A549 (cell line): ENCODE data around the gene SLC1A3. TPM values are rescaled to one million over a fixed set of nuclear protein-coding genes. Genes with fewer than 3 reads are reported as not detected.

Source experiments
- ATAC-seq, 2 experiments: fragments of 200-7000 bp in 1 of 2; fragments of >200 bp in 1 of 2; cut with Nextera tagmentation in 1 of 2; cut with Tn5 transposase in 1 of 2; 3 replicates each; pipeline versions ENCODE4 v1.8.0 to v1.9.1; 2018 to 2020; ENCODE audit warnings: mild to moderate bottlenecking in 1 of 2, moderate library complexity in 1 of 2
- CTCF ChIA-PET: fragments of 300-600 bp; sonication (Branson Sonifier 250); formaldehyde crosslinking; extraction: SDS; loops from one replicate; lab custom pipeline; 2021; ENCODE audit warnings: antibody characterized with exemption, inconsistent platforms; lab: Yijun Ruan, JAX
- POLR2A ChIA-PET: fragments of 350-600 bp; formaldehyde crosslinking; extraction: SDS; loops from one replicate; lab custom pipeline; 2021; ENCODE audit warnings: antibody characterized with exemption, inconsistent platforms; lab: Yijun Ruan, JAX
- DNase-seq, 2 experiments: peaks; one replicate each; pipeline versions ENCODE4 v3.0.0 to v3.0.0-alpha.2; 2011 to 2016; ENCODE audit warnings: low read depth in 1 of 2, low spot score in 1 of 2
- FAIRE-seq: peaks from 2 replicates; lab custom pipeline; 2011; peaks lifted over from hg19 to GRCh38; lab: Jason Lieb, UNC
- H3K27ac ChIP-seq, 2 experiments: fragments of >200 bp; sonication (Bioruptor Twin); formaldehyde crosslinking; 3 replicates each; pipeline ENCODE4 v1.5.1; 2016 to 2017
- H3K4me1 ChIP-seq: fragments of >200 bp; sonication (Bioruptor Twin); formaldehyde crosslinking; 3 replicates; pipeline ENCODE4 v1.6.1; 2016
- H3K4me2 ChIP-seq: fragments of >200 bp; sonication (Bioruptor Twin); formaldehyde crosslinking; 3 replicates; pipeline ENCODE4 v1.6.1; 2016
- H3K4me3 ChIP-seq: fragments of >200 bp; sonication (Bioruptor Twin); formaldehyde crosslinking; 3 replicates; pipeline ENCODE4 v1.5.1; 2016
- H3K9me3 ChIP-seq: fragments of >200 bp; sonication (Bioruptor Twin); formaldehyde crosslinking; 3 replicates; pipeline ENCODE4 v1.6.1; 2016
- CBX8 ChIP-seq: fragments of 200-600 bp; sonication (generic); IDR thresholded peaks from 2 replicates; pipeline ENCODE4 v1.6.1; 2016
- CHD2 ChIP-seq: fragments of 150-350 bp; IDR thresholded peaks from 2 replicates; pipeline ENCODE4 v1.6.1; 2014; ENCODE audit warnings: low read length; ENCODE audit not compliant: partially characterized antibody
- CHD4 ChIP-seq: fragments of 200-600 bp; sonication (generic); IDR thresholded peaks from 2 replicates; pipeline ENCODE4 v1.6.1; 2016; ENCODE audit warnings: antibody characterized with exemption, mild to moderate bottlenecking, borderline replicate concordance
- EHMT2 ChIP-seq: fragments of 200-600 bp; sonication (generic); IDR thresholded peaks from 2 replicates; pipeline ENCODE4 v1.6.1; 2016; ENCODE audit warnings: antibody characterized with exemption, low read depth, mild to moderate bottlenecking, moderate library complexity
- EP300 ChIP-seq, 2 experiments: fragments of >200 bp; sonication (Bioruptor Twin); formaldehyde crosslinking; IDR thresholded peaks; 2 replicates in 1 of 2; 3 replicates in 1 of 2; pipeline ENCODE4 v1.6.1; 2016 to 2017
- FOSB ChIP-seq: fragments of 250-450 bp; sonication (Bioruptor Pico); IDR thresholded peaks from 2 replicates; pipeline ENCODE4 v1.5.0; 2020; ENCODE audit warnings: mild to moderate bottlenecking, moderate library complexity
- HEYL ChIP-seq: fragments of 250-450 bp; sonication (Bioruptor Pico); IDR thresholded peaks from 2 replicates; pipeline ENCODE4 v1.8.0; 2021; ENCODE audit warnings: mild to moderate bottlenecking, moderate library complexity
- JUN ChIP-seq, 2 experiments: fragments of >200 bp; sonication (Bioruptor Twin); formaldehyde crosslinking; IDR thresholded peaks; 2 replicates in 1 of 2; 3 replicates in 1 of 2; pipeline ENCODE4 v1.6.1; 2016 to 2017
- JUNB ChIP-seq: fragments of >200 bp; sonication (Bioruptor Twin); formaldehyde crosslinking; IDR thresholded peaks from 2 replicates; pipeline ENCODE4 v1.6.1; 2016
- KDM5A ChIP-seq: fragments of 200-600 bp; sonication (generic); IDR thresholded peaks from 2 replicates; pipeline ENCODE4 v1.6.1; 2016; ENCODE audit warnings: antibody characterized with exemption, mild to moderate bottlenecking
- MAFK ChIP-seq: fragments of 450-650 bp; IDR thresholded peaks from 2 replicates; pipeline ENCODE4 v1.6.1; 2014; ENCODE audit not compliant: partially characterized antibody
- MAZ ChIP-seq: fragments of 150-350 bp; IDR thresholded peaks from 2 replicates; pipeline ENCODE4 v1.6.1; 2014; ENCODE audit warnings: antibody characterized with exemption, low read depth, low read length, borderline replicate concordance
- PHF8 ChIP-seq: fragments of 200-600 bp; sonication (generic); IDR thresholded peaks from 2 replicates; pipeline ENCODE4 v1.6.1; 2016; ENCODE audit warnings: low read depth, mild to moderate bottlenecking, antibody characterized with exemption, moderate library complexity, borderline replicate concordance
- POLR2AphosphoS2 ChIP-seq: conservative IDR thresholded peaks from 2 replicates; pipeline ENCODE4 v1.6.1; 2012; ENCODE audit warnings: low read length, improper control_type of control experiment, inconsistent platforms
- RAD21 ChIP-seq, 2 experiments: fragments of >200 bp in 1 of 2; sonication (Bioruptor Twin) in 1 of 2; formaldehyde crosslinking in 1 of 2; IDR thresholded peaks in 1 of 2; conservative IDR thresholded peaks in 1 of 2; 2 replicates in 1 of 2; 3 replicates in 1 of 2; pipeline ENCODE4 v1.6.1; 2012 to 2018; ENCODE audit warnings: inconsistent platforms in 1 of 2
- RARB ChIP-seq: fragments of 250-450 bp; sonication (Bioruptor Pico); IDR thresholded peaks from 2 replicates; pipeline ENCODE4 v1.8.0; 2021; ENCODE audit warnings: mild to moderate bottlenecking, moderate library complexity
- RCOR1 ChIP-seq: fragments of 150-350 bp; IDR thresholded peaks from 2 replicates; pipeline ENCODE4 v1.6.1; 2014; ENCODE audit warnings: antibody characterized with exemption, low read length, low read depth
- RFX5 ChIP-seq: fragments of 450-650 bp; IDR thresholded peaks from 2 replicates; pipeline ENCODE4 v1.7.1; 2014; ENCODE audit warnings: antibody characterized with exemption, mild to moderate bottlenecking, moderate library complexity
- RNF2 ChIP-seq: fragments of 200-600 bp; sonication (generic); IDR thresholded peaks from 2 replicates; pipeline ENCODE4 v1.6.1; 2016; ENCODE audit warnings: low read depth, mild to moderate bottlenecking, antibody characterized with exemption, moderate library complexity, borderline replicate concordance
- SMC3 ChIP-seq: fragments of >200 bp; sonication (Bioruptor Twin); formaldehyde crosslinking; IDR thresholded peaks from 3 replicates; pipeline ENCODE4 v1.6.1; 2018; ENCODE audit warnings: inconsistent platforms
- ZC3H11A ChIP-seq: fragments of 450-650 bp; IDR thresholded peaks from 2 replicates; pipeline ENCODE4 v1.6.1; 2014; ENCODE audit warnings: antibody characterized with exemption, mild to moderate bottlenecking
- ZSCAN20 ChIP-seq: fragments of 250-450 bp; sonication (Bioruptor Pico); IDR thresholded peaks from 2 replicates; pipeline ENCODE4 v1.8.0; 2022; ENCODE audit warnings: mild to moderate bottlenecking, moderate library complexity
- WGBS: methylation state at CpG from one replicate; pipeline ENCODE4 v1.1.6; 2017; ENCODE audit errors: missing lambda C conversion rate; 5-methylcytosine and 5-hydroxymethylcytosine counted together
- polyA plus RNA-seq, 4 experiments: library from polyadenylated mRNA; depleted of rRNA in 3 of 4; stranded (reverse); fragments of >200 nt; fragmentation: RNase III in 1 of 4; extraction: RNeasy Plus Mini Kit Qiagen cat#74134 plus additional on column Dnase treatment in 1 of 4; gene quantifications; 2 replicates in 3 of 4; 3 replicates in 1 of 4; pipeline ENCODE4 v1.2.3, GENCODE V29; 2011 to 2017
- TF ChIP-seq, protein P1 (sequence below): IDR thresholded peaks from 2 replicates; pipeline ENCODE4 v1.6.1; 2012
- TF ChIP-seq, protein P2 (sequence below): fragments of 250-450 bp; sonication (Bioruptor Pico); IDR thresholded peaks from 2 replicates; pipeline ENCODE4 v1.5.0; 2021; ENCODE audit warnings: mild to moderate bottlenecking, moderate library complexity, borderline replicate concordance
- TF ChIP-seq, protein P3 (sequence below): fragments of >200 bp; sonication (Bioruptor Twin); formaldehyde crosslinking; IDR thresholded peaks from 3 replicates; pipeline ENCODE4 v1.5.1; 2016
- TF ChIP-seq, protein P4 (sequence below): IDR thresholded peaks from 2 replicates; pipeline ENCODE4 v1.6.1; 2012; ENCODE audit warnings: low read depth, borderline replicate concordance
- TF ChIP-seq, protein P5 (sequence below): fragments of >200 bp; sonication (Bioruptor Twin); formaldehyde crosslinking; IDR thresholded peaks from 2 replicates; pipeline ENCODE4 v1.6.1; 2016

The SLC1A3 gene
- polyA plus RNA-seq, 2 of the 4 experiments (the other 2 are of a cell fraction) = not detected

DNA sequence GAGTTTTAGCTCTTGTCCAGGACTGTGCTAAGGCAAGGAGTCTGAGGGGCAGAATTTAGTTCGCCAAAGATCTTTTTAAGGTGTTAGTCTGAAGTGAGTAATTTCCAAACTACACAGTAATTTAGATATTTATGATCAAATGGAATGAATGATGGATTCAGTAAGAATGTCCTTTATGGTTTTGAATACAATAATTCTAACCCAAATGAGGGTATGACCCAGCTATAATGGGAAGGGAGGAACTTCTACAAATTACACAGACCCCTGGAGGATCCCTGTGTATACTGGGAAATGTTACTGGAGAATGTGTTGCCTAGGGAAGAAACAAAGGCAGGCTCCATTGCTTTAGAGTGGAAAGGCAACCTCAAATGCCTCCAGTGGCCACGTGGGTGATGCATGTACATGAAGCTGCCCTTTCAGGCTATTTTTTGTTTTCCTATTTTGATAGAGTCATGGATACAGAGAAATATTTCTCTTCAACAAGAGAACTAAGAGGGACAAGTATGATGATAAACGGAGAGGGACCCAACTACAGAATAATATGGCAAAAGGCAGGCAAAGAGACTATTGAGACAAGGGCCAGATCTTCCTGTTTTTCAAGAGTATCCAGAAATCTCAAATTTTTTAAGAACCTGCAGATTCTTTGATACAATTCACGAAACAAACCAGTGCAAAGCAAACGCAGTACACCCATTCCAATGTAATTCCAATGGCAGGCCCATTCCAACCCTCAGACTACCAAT lies 25.4 kb downstream of the SLC1A3 start:
- TF ChIP-seq, protein P1, sequence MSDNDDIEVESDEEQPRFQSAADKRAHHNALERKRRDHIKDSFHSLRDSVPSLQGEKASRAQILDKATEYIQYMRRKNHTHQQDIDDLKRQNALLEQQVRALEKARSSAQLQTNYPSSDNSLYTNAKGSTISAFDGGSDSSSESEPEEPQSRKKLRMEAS = no peak
- TF ChIP-seq CBX8 (peak; percentile 57; the same call in 1 of the 2 replicates), JUN (IDR thresholded peaks at IDR 0.05) (no peak), SMC3 (no peak)
- WGBS = 2% methylated on average over 5 of the region's 5 CpGs
- Histone ChIP-seq H3K4me1 (no peaks in the 10 kb centered on the region), H3K4me3 (no peak overlapping the region), H3K4me2 (no peak overlapping the region), H3K9me3 (no peaks in the 10 kb centered on the region), H3K27ac (no peak overlapping the region)
- FAIRE-seq (no peak), DNase-seq (no peak), ATAC-seq (no peak)
- ChIA-PET CTCF (no interaction called here), POLR2A (no interaction called here)

DNA sequence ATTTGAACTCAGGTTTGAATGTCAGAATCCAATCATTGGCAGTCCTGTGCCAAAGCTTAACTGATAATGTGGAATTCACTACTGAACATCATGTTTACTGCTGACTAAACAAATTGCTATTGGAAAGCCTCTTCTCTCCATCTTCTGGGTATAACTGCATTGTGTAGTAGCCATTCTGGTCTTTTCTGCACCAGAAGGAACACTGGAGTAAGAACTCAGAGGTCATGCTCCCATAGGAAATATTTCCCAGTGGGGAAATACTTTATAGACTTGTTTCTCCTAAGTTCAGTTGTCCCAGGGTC lies 25.9 kb downstream of the SLC1A3 start:
- POLR2A ChIA-PET = no interaction called here
- CTCF ChIA-PET = no interaction called here
- TF ChIP-seq MAFK (peak; percentile 82), PHF8 (no peak), RCOR1 (no peak), ZC3H11A (no peak)
- H3K9me3 ChIP-seq = no peaks in the 10 kb centered on the region
- no peak overlapping the region for H3K27ac ChIP-seq
- ATAC-seq = no peak
- DNase-seq = no peak
- no peak overlapping the region for H3K4me3 ChIP-seq
- H3K4me2 ChIP-seq = no peak overlapping the region
- no peak for FAIRE-seq
- H3K4me1 ChIP-seq = no peaks in the 10 kb centered on the region

DNA sequence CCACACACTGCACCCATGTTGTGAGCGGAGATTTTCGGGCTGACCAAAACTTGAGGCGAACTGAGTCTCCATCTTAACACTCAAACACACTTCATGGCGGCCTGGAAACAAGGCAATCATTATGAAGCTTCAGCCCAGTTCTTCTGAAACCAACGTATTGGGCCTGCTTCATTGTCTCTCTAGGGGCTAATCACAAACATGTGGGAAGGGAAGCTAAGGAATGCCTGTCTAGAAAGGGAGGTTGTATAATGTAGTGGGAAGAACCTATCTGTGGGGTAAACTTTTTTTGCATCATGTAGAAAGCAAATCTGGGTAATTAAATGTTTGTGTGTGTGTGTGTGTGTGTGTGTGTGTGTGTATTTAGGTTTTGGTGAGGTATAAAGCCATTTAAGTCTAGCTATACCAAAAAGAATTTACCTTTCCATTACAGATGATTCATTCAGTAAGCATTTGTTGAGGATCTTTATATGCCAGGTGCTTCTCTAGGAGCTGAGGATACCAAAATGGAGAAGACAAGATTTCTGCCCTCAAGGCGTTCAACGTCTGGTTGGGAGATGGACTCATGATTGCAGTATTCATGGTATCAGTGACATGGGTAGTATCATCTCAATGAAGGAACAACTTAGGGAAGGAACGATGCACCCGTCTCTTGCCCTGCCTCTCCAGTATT lies 29.4 kb downstream of the SLC1A3 start:
- no peaks in the 10 kb centered on the region for H3K9me3 ChIP-seq
- FAIRE-seq (no peak), DNase-seq (no peak), ATAC-seq (no peak)
- no peaks in the 10 kb centered on the region for H3K4me1 ChIP-seq
- CTCF ChIA-PET = no interaction called here
- TF ChIP-seq KDM5A (no peak), RARB (CRISPR knock-in tag) (no peak), FOSB (CRISPR knock-in tag) (no peak), RFX5 (no peak), EP300 (IDR thresholded peaks at IDR 0.05) (no peak), RCOR1 (no peak), RNF2 (no peak), CHD2 (no peak), HEYL (CRISPR knock-in tag) (no peak), RAD21 (conservative IDR thresholded peaks at IDR 0.05 in 1 of 2, IDR thresholded peaks at IDR 0.05 in 1 of 2) (no peak), SMC3 (no peak), JUN (IDR thresholded peaks at IDR 0.05) (no peak), JUNB (no peak)
- TF ChIP-seq, all 56 proteins: peak for 0
- no peak overlapping the region for H3K4me2 ChIP-seq
- WGBS = 19% methylated on average over 9 of the region's 9 CpGs
- H3K4me3 ChIP-seq = no peak overlapping the region
- no peak overlapping the region for H3K27ac ChIP-seq
- POLR2A ChIA-PET = no interaction called here

DNA sequence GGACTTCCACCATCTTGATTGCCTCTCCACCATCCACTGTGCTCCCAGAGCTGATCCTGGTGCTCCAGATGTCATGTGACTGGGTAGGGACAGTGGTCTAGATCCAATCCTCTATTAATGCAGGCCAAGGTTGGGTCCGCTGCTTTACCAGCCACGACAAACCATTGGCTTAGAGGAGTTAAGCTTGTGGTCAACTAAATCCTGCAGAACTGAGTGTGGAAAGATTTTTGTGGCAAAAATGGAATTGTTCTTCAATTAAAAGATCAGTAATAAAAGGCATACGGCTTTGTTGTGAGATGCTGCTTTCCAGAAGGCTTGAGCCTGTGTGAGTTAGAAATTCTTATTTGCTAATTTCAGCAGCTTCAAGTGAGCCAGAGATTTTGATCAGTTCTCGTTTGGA lies 30.7 kb downstream of the SLC1A3 start:
- FAIRE-seq (no peak), ATAC-seq (no peak), DNase-seq (no peak)
- ChIA-PET POLR2A (no interaction called here), CTCF (interaction anchor here (0.5 to 0.6 kb wide), 2 partner anchors 129 to 545 kb away, joined by 3 read pairs; no protein-coding TSS in a partner anchor)
- Histone ChIP-seq H3K4me2 (no peak overlapping the region), H3K4me3 (no peak overlapping the region), H3K4me1 (no peaks in the 10 kb centered on the region), H3K9me3 (no peaks in the 10 kb centered on the region), H3K27ac (no peak overlapping the region)
- WGBS = 14% methylated on average over 4 of the region's 4 CpGs
- no peak for TF ChIP-seq POLR2AphosphoS2
- TF ChIP-seq, protein P2, sequence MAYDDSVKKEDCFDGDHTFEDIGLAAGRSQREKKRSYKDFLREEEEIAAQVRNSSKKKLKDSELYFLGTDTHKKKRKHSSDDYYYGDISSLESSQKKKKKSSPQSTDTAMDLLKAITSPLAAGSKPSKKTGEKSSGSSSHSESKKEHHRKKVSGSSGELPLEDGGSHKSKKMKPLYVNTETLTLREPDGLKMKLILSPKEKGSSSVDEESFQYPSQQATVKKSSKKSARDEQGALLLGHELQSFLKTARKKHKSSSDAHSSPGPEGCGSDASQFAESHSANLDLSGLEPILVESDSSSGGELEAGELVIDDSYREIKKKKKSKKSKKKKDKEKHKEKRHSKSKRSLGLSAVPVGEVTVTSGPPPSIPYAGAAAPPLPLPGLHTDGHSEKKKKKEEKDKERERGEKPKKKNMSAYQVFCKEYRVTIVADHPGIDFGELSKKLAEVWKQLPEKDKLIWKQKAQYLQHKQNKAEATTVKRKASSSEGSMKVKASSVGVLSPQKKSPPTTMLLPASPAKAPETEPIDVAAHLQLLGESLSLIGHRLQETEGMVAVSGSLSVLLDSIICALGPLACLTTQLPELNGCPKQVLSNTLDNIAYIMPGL (CRISPR knock-in tag) = no peak
- no peak for TF ChIP-seq CBX8
- TF ChIP-seq EHMT2 = no peak
- TF ChIP-seq, protein P3, sequence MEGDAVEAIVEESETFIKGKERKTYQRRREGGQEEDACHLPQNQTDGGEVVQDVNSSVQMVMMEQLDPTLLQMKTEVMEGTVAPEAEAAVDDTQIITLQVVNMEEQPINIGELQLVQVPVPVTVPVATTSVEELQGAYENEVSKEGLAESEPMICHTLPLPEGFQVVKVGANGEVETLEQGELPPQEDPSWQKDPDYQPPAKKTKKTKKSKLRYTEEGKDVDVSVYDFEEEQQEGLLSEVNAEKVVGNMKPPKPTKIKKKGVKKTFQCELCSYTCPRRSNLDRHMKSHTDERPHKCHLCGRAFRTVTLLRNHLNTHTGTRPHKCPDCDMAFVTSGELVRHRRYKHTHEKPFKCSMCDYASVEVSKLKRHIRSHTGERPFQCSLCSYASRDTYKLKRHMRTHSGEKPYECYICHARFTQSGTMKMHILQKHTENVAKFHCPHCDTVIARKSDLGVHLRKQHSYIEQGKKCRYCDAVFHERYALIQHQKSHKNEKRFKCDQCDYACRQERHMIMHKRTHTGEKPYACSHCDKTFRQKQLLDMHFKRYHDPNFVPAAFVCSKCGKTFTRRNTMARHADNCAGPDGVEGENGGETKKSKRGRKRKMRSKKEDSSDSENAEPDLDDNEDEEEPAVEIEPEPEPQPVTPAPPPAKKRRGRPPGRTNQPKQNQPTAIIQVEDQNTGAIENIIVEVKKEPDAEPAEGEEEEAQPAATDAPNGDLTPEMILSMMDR = no peak
- TF ChIP-seq ZSCAN20 (CRISPR knock-in tag) = no peak
- no peak for TF ChIP-seq HEYL (CRISPR knock-in tag)
- TF ChIP-seq, protein P4, sequence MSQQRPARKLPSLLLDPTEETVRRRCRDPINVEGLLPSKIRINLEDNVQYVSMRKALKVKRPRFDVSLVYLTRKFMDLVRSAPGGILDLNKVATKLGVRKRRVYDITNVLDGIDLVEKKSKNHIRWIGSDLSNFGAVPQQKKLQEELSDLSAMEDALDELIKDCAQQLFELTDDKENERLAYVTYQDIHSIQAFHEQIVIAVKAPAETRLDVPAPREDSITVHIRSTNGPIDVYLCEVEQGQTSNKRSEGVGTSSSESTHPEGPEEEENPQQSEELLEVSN = no peak
- TF ChIP-seq, protein P5, sequence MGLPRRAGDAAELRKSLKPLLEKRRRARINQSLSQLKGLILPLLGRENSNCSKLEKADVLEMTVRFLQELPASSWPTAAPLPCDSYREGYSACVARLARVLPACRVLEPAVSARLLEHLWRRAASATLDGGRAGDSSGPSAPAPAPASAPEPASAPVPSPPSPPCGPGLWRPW = no peak
- TF ChIP-seq CHD4 = no peak
- TF ChIP-seq MAZ = no peak
